OCI-LY1 (cell line): ENCODE results near the gene KRT2.

ENCODE experiments used
- CTCF ChIP-seq: fragments of 200-600 bp; sonication (generic), shearing (Covaris generic); IDR thresholded peaks from 2 replicates; pipeline ENCODE4 v1.5.1; 2017; ENCODE audit warnings: mild to moderate bottlenecking, antibody characterized with exemption, low read length, moderate library complexity, mixed read lengths
- EZH2 ChIP-seq: fragments of 200-600 bp; sonication (generic), shearing (Covaris generic); IDR thresholded peaks from 2 replicates; pipeline ENCODE4 v1.8.0; 2017; ENCODE audit warnings: borderline replicate concordance, mixed run types, mild to moderate bottlenecking, antibody characterized with exemption, low read length, moderate library complexity, mixed read lengths

GRCh38 chr12:52613384-52614030 is 38.5 kb downstream of the KRT2 start:
- no peak for TF ChIP-seq CTCF
- no peak for TF ChIP-seq EZH2
